Lung (tissue), 16 donors: Measurements from ENCODE around the gene TOM1. TPM values are rescaled to one million over a fixed set of nuclear protein-coding genes. Genes with fewer than 3 reads are reported as not detected.

Experiments
- ATAC-seq: fragments of 200-7000 bp; cut with Tn5 transposase; one replicate; pipeline ENCODE4 v1.9.1; 2020; ENCODE audit warnings: moderate number of reproducible peaks; ENCODE audit not compliant: insufficient read depth, low FRiP score
- DNase-seq, 3 donors: peaks; one replicate each; pipeline ENCODE4 v3.0.0-alpha.2; 2013 to 2017
- H3K27ac ChIP-seq, 2 donors: one replicate each; pipeline ENCODE4 v1.5.1; 2013; ENCODE audit warnings: mild to moderate bottlenecking in 2 of 2, moderate library complexity in 2 of 2, control low read depth in 1 of 2, inconsistent platforms in 1 of 2, low read depth in 1 of 2, low read length in 1 of 2
- H3K27me3 ChIP-seq, 3 donors: one replicate each; pipeline ENCODE4 v1.5.1; 2013; ENCODE audit warnings: low read length in 2 of 3; ENCODE audit not compliant: control insufficient read depth in 3 of 3, insufficient read depth in 3 of 3
- H3K36me3 ChIP-seq, 4 donors: one replicate each; pipeline ENCODE4 v1.5.1; 2013; ENCODE audit warnings: low read length in 4 of 4, mild to moderate bottlenecking in 1 of 4, moderate library complexity in 1 of 4; ENCODE audit not compliant: control insufficient read depth in 4 of 4, insufficient read depth in 4 of 4
- H3K4me1 ChIP-seq, 5 donors: one replicate each; pipeline ENCODE4 v1.5.1; 2013; ENCODE audit warnings: low read length in 5 of 5, mild to moderate bottlenecking in 2 of 5, moderate library complexity in 1 of 5; ENCODE audit not compliant: control insufficient read depth in 5 of 5, insufficient read depth in 5 of 5
- H3K4me3 ChIP-seq: one replicate; pipeline ENCODE4 v1.5.1; 2013; ENCODE audit warnings: mild to moderate bottlenecking, control low read depth, moderate library complexity
- H3K9ac ChIP-seq, 2 donors: one replicate each; pipeline ENCODE4 v1.5.1; 2013; ENCODE audit warnings: low read length in 2 of 2, control low read depth in 1 of 2; ENCODE audit not compliant: insufficient read depth in 1 of 2
- H3K9me3 ChIP-seq, 4 donors: one replicate each; pipeline ENCODE4 v1.5.1; 2013; ENCODE audit warnings: low read length in 3 of 4, mild to moderate bottlenecking in 1 of 4, moderate library complexity in 1 of 4; ENCODE audit not compliant: control insufficient read depth in 4 of 4, insufficient read depth in 3 of 4
- CTCF ChIP-seq: IDR thresholded peaks from 2 replicates; pipeline ENCODE4 v1.5.1; 2012; ENCODE audit warnings: mild to moderate bottlenecking; ENCODE audit errors: control extremely low read depth, extremely low read depth
- WGBS, 2 donors: extraction: QIAGEN DNeasy Blood & Tissue Kit; methylation state at CpG; one replicate each; pipeline ENCODE4 v1.1.7; 2013; 5-methylcytosine and 5-hydroxymethylcytosine counted together
- long read RNA-seq, 5 donors: transcript quantifications; one replicate each; lab custom pipeline, GENCODE V29; 2026
- polyA plus RNA-seq, 2 donors: library from polyadenylated mRNA; stranded (reverse); fragments of 200-250 nt; gene quantifications; one replicate each; pipeline ENCODE4 v1.2.1, GENCODE V29; 2013
- total RNA-seq, 2 donors: library from RNA; depleted of rRNA in 1 of 2; stranded (reverse); fragments of >200 nt in 1 of 2; gene quantifications; one replicate each; pipeline ENCODE4 v1.2.1, GENCODE V29; 2014 to 2021
- donor health status: control.
- donor health status: control.
- donor health status: Bipolar disorder and iron deficiency.
- donor health status: healthy.
- donor health status: DM: yes; HTN: yes; CAD: no.

The TOM1 gene
- 10 to 100 TPM; 53.4 to 80.8 TPM for total RNA-seq
- 100 to 1,000 TPM in 1 of 2 donors, 10 to 100 TPM in 1; 64.4 to 131 TPM for polyA plus RNA-seq
- long read RNA-seq, donor 1, partial matches to known transcripts, result 0 of 6 reads
- long read RNA-seq, donor 1, other reads (novel, unspliced or antisense), result 0 of 6 reads
- long read RNA-seq, donor 2, partial matches to known transcripts, result 0 of 1 reads
- long read RNA-seq, donor 2, other reads (novel, unspliced or antisense), result 0 of 1 reads
- long read RNA-seq, donor 3, partial matches to known transcripts, result 0 of 1 reads
- long read RNA-seq, donor 3, other reads (novel, unspliced or antisense), result 0 of 1 reads
- long read RNA-seq, donor 4, partial matches to known transcripts, result 5 of 5 reads
- long read RNA-seq, donor 4, other reads (novel, unspliced or antisense), result 0 of 5 reads
- long read RNA-seq, donor 5, transcript TOM1-210 (15 exons, 2,389 nt), result major isoform, 5 of 7 reads
- long read RNA-seq, donor 5, partial matches to known transcripts, result 0 of 7 reads
- long read RNA-seq, donor 5, other reads (novel, unspliced or antisense), result 0 of 7 reads

- Histone ChIP-seq H3K36me3 (peaks cover 3 to 14% (median 6%) of the 10 kb centered on the region in 4 donors), H3K9me3 (no peaks in the 10 kb centered on the region), H3K9ac (peak within 1 kb of the TSS; percentile 89 to 98), H3K27ac (peak within 1 kb of the TSS; percentile 92 to 96), H3K27me3 (no peaks in the 10 kb centered on the region), H3K4me3 (peak within 1 kb of the TSS; percentile 65), H3K4me1 (peaks cover 0 to 13% (median 5%) of the 10 kb centered on the region in 5 donors)
- no peak for TF ChIP-seq CTCF
- 0% methylated on average over 44 to 64 of the region's 64 CpGs for WGBS, 2 donors
- DNase-seq (peak; percentile 97 to 99 (median 99)), ATAC-seq (peak; percentile 92)
Measured at GRCh38 chr22:35299673-35300499, at the start of gene TOM1. TSS of gene TOM1 (plus strand) at chr22:35299894. CDS start at chr22:35299929, 35 bp downstream.

- no peak for ATAC-seq
- no peaks in the 10 kb centered on the region for H3K27me3 ChIP-seq
- no peaks in the 10 kb centered on the region for H3K36me3 ChIP-seq
- no peaks in the 10 kb centered on the region for H3K9me3 ChIP-seq
- 63% methylated on average over 4 of the region's 4 CpGs for whole genome bisulfite sequencing, 2 donors
- no peak for DNase-seq
- H3K4me3 ChIP-seq, result no peak overlapping the region
- H3K9ac ChIP-seq, result no peak overlapping the region
- TF ChIP-seq CTCF, result no peak
- no peaks in the 10 kb centered on the region for H3K4me1 ChIP-seq
- H3K27ac ChIP-seq, result no peak overlapping the region
Measured at GRCh38 chr22:35250156-35250555, 49.5 kb upstream of the TOM1 start.

GRCh38 chr22:35253946-35254345, 45.7 kb upstream of the TOM1 start:
- H3K27me3 ChIP-seq, result no peaks in the 10 kb centered on the region
- H3K27ac ChIP-seq, result no peak overlapping the region
- ATAC-seq (no peak), DNase-seq (no peak)
- WGBS, 2 donors, result 89 to 93% methylated on average over 2 of the region's 2 CpGs
- H3K4me3 ChIP-seq, result no peak overlapping the region
- H3K4me1 ChIP-seq, result peaks cover 0 to 15% (median 7%) of the 10 kb centered on the region in 5 donors
- no peaks in the 10 kb centered on the region for H3K9me3 ChIP-seq
- H3K36me3 ChIP-seq, result no peaks in the 10 kb centered on the region
- no peak for TF ChIP-seq CTCF
- H3K9ac ChIP-seq, result no peak overlapping the region
